ENCODE data around the gene CCDC93. TPM values are rescaled to one million over a fixed set of nuclear protein-coding genes. Genes with fewer than 3 reads are reported as not detected.

The CCDC93 gene
- total RNA-seq, 1 donor, result 30.5 TPM

- TF ChIP-seq, protein P1, sequence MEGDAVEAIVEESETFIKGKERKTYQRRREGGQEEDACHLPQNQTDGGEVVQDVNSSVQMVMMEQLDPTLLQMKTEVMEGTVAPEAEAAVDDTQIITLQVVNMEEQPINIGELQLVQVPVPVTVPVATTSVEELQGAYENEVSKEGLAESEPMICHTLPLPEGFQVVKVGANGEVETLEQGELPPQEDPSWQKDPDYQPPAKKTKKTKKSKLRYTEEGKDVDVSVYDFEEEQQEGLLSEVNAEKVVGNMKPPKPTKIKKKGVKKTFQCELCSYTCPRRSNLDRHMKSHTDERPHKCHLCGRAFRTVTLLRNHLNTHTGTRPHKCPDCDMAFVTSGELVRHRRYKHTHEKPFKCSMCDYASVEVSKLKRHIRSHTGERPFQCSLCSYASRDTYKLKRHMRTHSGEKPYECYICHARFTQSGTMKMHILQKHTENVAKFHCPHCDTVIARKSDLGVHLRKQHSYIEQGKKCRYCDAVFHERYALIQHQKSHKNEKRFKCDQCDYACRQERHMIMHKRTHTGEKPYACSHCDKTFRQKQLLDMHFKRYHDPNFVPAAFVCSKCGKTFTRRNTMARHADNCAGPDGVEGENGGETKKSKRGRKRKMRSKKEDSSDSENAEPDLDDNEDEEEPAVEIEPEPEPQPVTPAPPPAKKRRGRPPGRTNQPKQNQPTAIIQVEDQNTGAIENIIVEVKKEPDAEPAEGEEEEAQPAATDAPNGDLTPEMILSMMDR (IDR thresholded peaks at IDR 0.05; ENCODE audit: insufficient read depth, low read length), result no peak
Measured at GRCh38 chr2:117952701-117953100, 61.2 kb downstream of the CCDC93 start.

DNA sequence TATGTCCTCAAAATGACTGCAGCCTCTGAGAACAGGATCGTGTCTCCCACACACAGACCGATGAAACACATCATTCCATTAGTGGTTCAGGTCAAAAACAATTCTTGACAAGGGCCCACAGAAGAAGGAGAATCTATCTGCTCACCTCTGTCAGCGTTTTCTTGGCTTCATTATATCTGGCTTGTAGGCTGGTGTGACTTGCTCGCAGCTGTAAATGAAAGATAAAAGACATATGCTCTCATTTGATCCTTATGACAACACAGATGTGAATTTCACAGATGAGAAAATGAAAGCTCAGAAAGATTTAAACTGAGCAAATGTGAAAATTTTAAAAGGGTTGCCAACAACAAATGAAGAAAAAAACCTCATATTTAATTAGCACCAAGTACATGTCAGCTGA is 61.6 kb downstream of the CCDC93 start:
- no peak for DNase-seq (ENCODE audit: low read depth)
- TF ChIP-seq, protein P1 (IDR thresholded peaks at IDR 0.05; ENCODE audit: insufficient read depth, low read length), result no peak
- H3K4me3 ChIP-seq (ENCODE audit: low read depth, low read length), result no peak overlapping the region

More at GRCh38 chr2:117952701-117953100, 61.2 kb downstream of the CCDC93 start:
- DNase-seq (ENCODE audit: low read depth), result no peak
- no peak overlapping the region for H3K4me3 ChIP-seq (ENCODE audit: low read depth, low read length)

DNA sequence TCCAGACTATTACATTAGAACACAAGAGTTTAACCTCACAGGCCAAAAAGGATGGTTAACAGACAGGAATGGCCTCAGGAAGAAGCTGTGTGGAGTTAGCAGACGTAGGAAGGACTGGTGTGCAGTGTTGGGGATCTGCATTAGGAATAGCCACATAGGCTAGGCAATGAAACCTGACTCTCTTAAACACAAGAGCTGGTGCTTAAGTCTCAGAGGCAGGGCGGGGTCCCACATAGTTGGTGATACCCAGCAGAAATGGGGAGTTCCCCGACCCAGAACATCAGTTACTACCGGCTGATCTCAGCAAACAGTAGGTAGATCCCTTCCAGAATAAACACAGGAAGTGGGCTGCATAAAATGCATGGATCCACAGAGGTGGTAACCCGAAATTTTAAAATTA is 64.1 kb downstream of the CCDC93 start:
- DNase-seq (ENCODE audit: low read depth), result no peak
- TF ChIP-seq, protein P1 (IDR thresholded peaks at IDR 0.05; ENCODE audit: insufficient read depth, low read length), result no peak
- H3K4me3 ChIP-seq (ENCODE audit: low read depth, low read length), result no peak overlapping the region

- no peak for DNase-seq (ENCODE audit: low read depth)
- H3K4me3 ChIP-seq (ENCODE audit: low read depth, low read length), result no peak overlapping the region
- TF ChIP-seq, protein P1 (IDR thresholded peaks at IDR 0.05; ENCODE audit: insufficient read depth, low read length), result no peak
Measured at GRCh38 chr2:117948615-117949014, 65.3 kb downstream of the CCDC93 start.

GRCh38 chr2:117945296-117945695 is 68.6 kb downstream of the CCDC93 start:
- H3K4me3 ChIP-seq (ENCODE audit: low read depth, low read length), result no peak overlapping the region
- TF ChIP-seq, protein P1 (IDR thresholded peaks at IDR 0.05; ENCODE audit: insufficient read depth, low read length), result no peak
- DNase-seq (ENCODE audit: low read depth), result no peak

DNA sequence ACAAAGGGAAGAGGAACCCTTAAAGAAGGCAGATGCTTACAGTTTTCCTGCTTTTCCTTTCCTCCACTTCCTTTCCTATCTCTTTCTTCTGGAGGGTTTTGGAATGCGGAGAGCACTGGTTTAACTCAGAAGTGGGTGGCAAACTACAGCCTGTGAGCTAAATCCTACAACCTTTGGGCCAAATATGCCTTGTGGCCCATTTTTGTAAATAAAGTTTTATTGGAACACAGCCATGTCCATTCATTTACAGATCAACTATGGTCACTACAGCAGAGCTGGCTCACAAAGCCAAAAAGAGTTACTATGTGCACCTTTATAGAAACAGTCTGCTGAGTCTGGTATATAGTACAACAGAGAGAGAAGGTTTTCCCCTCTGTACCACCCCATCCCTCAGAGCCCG is 69.1 kb downstream of the CCDC93 start:
- H3K4me3 ChIP-seq (ENCODE audit: low read depth, low read length), result no peak overlapping the region
- TF ChIP-seq, protein P1 (IDR thresholded peaks at IDR 0.05; ENCODE audit: insufficient read depth, low read length), result no peak
- DNase-seq (ENCODE audit: low read depth), result no peak

DNA sequence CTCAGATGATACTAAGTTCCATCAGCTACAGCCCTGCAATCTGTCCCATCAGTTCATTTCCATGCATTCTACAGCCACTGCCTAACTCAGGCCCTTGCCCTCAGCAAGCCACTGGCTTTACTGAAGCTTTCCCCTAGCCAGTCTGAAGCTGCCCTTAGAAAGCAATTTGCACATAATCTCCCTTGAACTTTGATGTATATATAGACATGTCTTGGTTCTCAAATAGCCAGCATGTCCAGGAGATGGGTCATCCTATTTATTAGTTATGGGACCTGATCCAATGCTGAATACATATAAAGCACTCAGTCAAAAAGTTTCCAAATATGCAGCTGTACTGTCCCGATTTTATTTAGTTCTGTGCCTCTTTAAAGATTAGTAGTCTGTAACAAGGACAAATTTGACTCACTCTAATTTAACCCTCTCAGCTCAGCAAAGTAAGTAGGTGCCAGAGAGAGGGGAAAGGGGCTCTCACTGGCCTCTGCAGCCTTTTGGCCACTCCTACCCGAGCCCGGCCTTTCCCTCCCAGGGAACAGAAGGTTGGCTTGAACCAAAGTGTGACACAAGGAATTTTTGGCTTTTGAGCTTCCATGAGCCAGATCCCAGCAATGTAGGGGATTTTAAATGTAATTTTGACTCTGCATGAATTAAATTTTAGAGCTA is 70.7 kb downstream of the CCDC93 start:
- H3K4me3 ChIP-seq (ENCODE audit: low read depth, low read length), result no peak overlapping the region
- DNase-seq (ENCODE audit: low read depth), result no peak
- TF ChIP-seq, protein P1 (IDR thresholded peaks at IDR 0.05; ENCODE audit: insufficient read depth, low read length), result no peak

Data from fibroblast of the aortic adventitia (primary cell).